ENCODE results near the gene METAP1.
"Not testable (repeated sequence)": the region's sequence is repeated elsewhere in the genome, so short reads cannot be mapped to it uniquely, and the experiment has no call there.

METAP1 gene

DNA sequence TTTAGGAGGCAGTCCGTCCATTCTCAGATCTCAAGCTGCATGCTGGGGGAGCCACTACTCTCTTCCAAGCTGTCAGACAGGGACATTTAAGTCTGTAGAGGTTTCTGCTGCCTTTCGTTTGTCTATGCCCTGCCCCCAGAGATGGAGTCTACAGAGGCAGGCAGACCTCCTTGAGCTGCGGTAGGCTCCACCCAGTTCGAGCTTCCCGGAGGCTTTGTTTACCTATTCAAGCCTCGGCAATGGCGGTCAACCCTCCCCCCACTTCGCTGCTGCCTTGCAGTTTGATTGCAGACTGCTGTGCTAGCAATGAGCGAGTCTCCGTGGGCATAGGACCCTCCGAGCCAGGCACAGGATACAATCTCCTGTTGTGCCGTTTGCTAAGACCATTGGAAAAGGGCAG lies 103.8 kb downstream of the METAP1 start:
- in situ Hi-C loops (cut with HindIII; ENCODE audit: low pct_unique_long_range_greater_than_20kb, low sequenced_read_pairs): no loop called here
- TF ChIP-seq JUND (IDR thresholded peaks at IDR 0.05; ENCODE audit: low read depth): no peak
- DNase-seq (ENCODE audit: low read depth in 1 of 2, low spot score in 1 of 2): peak in 1 of 2 experiments; percentile 28

DNA sequence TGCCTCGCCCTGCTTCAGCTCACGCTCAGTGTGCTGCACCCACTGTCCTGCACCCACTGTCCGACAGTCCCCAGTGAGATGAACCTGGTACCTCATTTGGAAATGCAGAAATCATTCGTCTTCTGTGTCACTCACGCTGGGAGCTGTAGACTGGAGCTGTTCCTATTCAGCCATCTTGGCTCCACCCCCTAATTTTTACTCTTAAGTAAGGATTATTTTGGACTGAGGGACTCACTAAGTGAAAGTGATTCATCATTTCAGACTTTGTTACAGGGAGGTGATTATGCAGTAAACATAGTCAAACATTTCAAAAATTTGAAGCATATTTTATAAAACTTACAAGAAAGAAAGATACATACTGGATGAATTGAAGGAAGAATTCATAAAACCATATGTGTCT lies 104.3 kb downstream of the METAP1 start:
- DNase-seq (ENCODE audit: low read depth in 1 of 2, low spot score in 1 of 2); in situ Hi-C loops (cut with HindIII; ENCODE audit: low pct_unique_long_range_greater_than_20kb, low sequenced_read_pairs): not testable (repeated sequence)

DNA sequence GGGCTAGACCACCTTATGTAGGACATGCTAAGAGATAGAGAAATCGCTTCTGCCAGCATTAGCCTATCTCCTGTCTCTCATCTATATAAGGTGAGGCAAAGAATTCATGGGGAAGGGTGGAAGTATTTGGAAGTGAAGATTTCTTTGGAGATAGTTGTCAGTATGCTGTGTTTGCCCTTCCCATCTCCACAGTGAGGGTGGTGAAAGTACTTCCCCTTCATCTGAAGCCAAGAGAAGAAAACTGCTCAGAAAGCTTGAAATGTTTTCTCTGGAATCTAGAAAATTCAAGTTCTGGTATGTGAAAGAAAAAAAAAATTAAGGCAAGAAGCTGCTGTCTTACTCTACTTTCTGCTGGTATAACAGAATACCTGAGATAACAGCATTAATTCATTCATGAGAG lies 105.4 kb downstream of the METAP1 start:
- in situ Hi-C loops (cut with HindIII; ENCODE audit: low pct_unique_long_range_greater_than_20kb, low sequenced_read_pairs): no loop called here
- DNase-seq (ENCODE audit: low read depth in 1 of 2, low spot score in 1 of 2): no peak
- no peak for TF ChIP-seq JUND (IDR thresholded peaks at IDR 0.05; ENCODE audit: low read depth)

DNA sequence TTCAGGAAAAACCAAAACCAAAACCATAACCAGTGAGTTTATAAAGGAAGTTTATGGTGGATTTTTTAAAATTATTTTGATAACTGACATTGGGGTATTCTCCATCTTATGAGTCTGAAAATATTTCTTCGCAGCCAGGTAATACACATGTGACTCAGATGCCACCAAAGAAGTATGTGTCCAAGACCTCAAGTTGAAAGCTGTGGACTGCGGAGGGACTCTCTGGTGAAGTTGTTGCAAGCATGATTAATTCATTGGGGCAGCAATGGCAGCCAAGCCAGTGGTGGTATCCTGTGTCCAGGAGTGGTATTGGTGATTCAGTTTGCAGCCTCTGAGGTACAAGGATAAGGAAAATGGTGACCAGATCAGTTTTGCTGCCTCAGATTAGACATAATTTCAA lies 107.1 kb downstream of the METAP1 start:
- no peak for DNase-seq (ENCODE audit: low read depth in 1 of 2, low spot score in 1 of 2)
- in situ Hi-C loops (cut with HindIII; ENCODE audit: low pct_unique_long_range_greater_than_20kb, low sequenced_read_pairs): no loop called here
- TF ChIP-seq JUND (IDR thresholded peaks at IDR 0.05; ENCODE audit: low read depth): no peak

DNA sequence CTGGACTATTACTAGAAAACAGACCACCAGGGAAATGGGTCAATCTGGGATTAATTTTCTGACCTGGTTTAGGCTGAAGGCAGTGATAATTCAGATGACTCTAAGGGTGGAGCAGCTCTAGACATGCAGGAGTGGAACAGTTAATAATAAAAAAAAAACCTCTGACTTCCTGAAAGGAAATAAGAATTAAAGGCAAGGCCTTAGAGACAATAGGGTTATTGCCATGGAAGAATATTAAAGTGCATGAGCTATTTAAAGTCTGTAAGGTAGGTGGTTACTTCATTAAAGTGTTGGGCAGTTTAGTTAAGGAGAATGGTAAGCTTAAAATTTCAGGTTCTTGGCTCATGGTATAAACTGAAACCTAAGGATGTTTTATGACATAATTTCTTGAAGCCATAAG lies 107.6 kb downstream of the METAP1 start:
- no peak for DNase-seq (ENCODE audit: low read depth in 1 of 2, low spot score in 1 of 2)
- no peak for TF ChIP-seq JUND (IDR thresholded peaks at IDR 0.05; ENCODE audit: low read depth)
- in situ Hi-C loops (cut with HindIII; ENCODE audit: low pct_unique_long_range_greater_than_20kb, low sequenced_read_pairs): no loop called here

DNA sequence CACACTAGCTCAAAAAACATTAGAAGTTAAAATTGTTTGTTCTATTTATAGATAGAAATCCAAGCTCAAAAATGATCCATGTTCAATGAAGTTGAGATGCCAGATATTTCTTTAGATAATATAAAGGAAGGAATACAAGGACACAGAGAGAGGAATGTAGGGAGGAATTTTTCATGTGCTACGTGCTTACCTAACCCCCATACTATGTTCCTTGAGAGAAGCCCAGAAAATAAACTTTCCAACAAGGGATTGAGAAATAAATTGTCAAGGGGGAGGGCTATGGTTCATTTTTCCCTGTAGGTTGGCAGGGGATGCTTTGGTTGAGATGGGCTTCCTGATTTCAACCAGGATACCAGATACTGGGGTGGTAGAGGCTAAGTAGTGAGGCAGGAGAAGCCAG lies 108.6 kb downstream of the METAP1 start:
- no peak for DNase-seq (ENCODE audit: low read depth in 1 of 2, low spot score in 1 of 2)
- TF ChIP-seq JUND (IDR thresholded peaks at IDR 0.05; ENCODE audit: low read depth): no peak
- in situ Hi-C loops (cut with HindIII; ENCODE audit: low pct_unique_long_range_greater_than_20kb, low sequenced_read_pairs): no loop called here

DNA sequence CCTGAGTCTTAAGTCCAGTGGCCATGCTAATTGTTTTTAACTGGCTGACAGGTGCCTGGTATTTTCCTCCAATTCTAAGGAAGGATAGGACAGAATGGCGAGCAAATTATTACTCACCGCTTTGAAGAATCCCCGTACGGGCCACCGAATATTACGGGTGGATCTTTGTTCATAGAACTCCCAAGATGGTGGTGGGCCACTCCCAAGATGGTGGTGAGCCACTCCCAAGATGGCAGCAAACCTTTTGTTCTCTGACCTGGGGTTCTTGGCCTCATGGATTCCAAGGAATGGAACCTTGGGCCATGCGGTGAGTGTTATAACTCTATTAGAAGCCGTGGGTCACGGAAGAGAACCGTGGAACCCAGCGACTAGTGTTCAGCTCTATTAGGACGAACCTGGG lies 113.8 kb downstream of the METAP1 start:
- DNase-seq (ENCODE audit: low read depth in 1 of 2, low spot score in 1 of 2); in situ Hi-C loops (cut with HindIII; ENCODE audit: low pct_unique_long_range_greater_than_20kb, low sequenced_read_pairs): not testable (repeated sequence)

All from T47D (cell line).